HL-60 (cell line): ENCODE data around the gene TMEM61.
"Not testable (repeated sequence)": the region's sequence is repeated elsewhere in the genome, so short reads cannot be mapped to it uniquely, and the experiment has no call there.

ENCODE experiments used
- DNase-seq, 2 experiments: peaks; one replicate each; pipeline ENCODE4 v3.0.0-alpha.2; 2010 to 2020; ENCODE audit warnings: low read depth in 1 of 2, low spot score in 1 of 2
- H3K27ac ChIP-seq: fragments of 250-450 bp; sonication (Bioruptor Pico); replicated peaks from 2 replicates; pipeline ENCODE4 v1.5.1; 2020; ENCODE audit warnings: mild to moderate bottlenecking, moderate library complexity
- H3K27me3 ChIP-seq: fragments of 250-450 bp; sonication (Bioruptor Pico); 2 replicates; pipeline ENCODE4 v1.5.1; 2021; ENCODE audit warnings: mild to moderate bottlenecking, moderate library complexity; ENCODE audit not compliant: insufficient read depth, poor library complexity, severe bottlenecking
- H3K4me3 ChIP-seq: replicated peaks from 2 replicates; pipeline ENCODE4 v1.5.1; 2011; ENCODE audit warnings: mild to moderate bottlenecking, control low read depth, low read length; ENCODE audit not compliant: insufficient read depth
- CTCF ChIP-seq: IDR thresholded peaks from one replicate; pipeline ENCODE4 v1.5.1; 2011; ENCODE audit warnings: low read length, control low read depth, inconsistent platforms; ENCODE audit not compliant: insufficient read depth
- GABPA ChIP-seq: IDR thresholded peaks from 2 replicates; pipeline ENCODE4 v1.6.1; 2012; ENCODE audit warnings: low read depth
- POLR2AphosphoS5 ChIP-seq: IDR thresholded peaks from 2 replicates; pipeline ENCODE4 v1.6.1; 2012; ENCODE audit warnings: low read depth
- REST ChIP-seq: IDR thresholded peaks from 2 replicates; pipeline ENCODE4 v1.6.1; 2012; ENCODE audit warnings: low read depth; ENCODE audit not compliant: insufficient replicate concordance
- SPI1 ChIP-seq: IDR thresholded peaks from 2 replicates; pipeline ENCODE4 v1.6.1; 2012; ENCODE audit warnings: low read depth, mild to moderate bottlenecking, borderline replicate concordance
- long read RNA-seq: library from polyadenylated mRNA; unstranded; transcript quantifications from one replicate; pipeline ENCODE4 v2.0.0, GENCODE V29; 2020

Gene TMEM61
- long read RNA-seq: 0 reads

GRCh38 chr1:54980528-54981241, at the start of gene TMEM61:
TMEM61 (plus strand) TSS chr1:54980628; CDS start chr1:54981066, 438 bp downstream.
- DNase-seq: no peak
- H3K27me3 ChIP-seq: peaks cover 16% of the 10 kb centered on the region
- H3K27ac ChIP-seq: no peak within 1 kb of the TSS
- H3K4me3 ChIP-seq: no peak within 1 kb of the TSS
- no peak for TF ChIP-seq SPI1
- TF ChIP-seq POLR2AphosphoS5: no peak

- Histone ChIP-seq H3K27ac (no peak overlapping the region), H3K27me3 (no peaks in the 10 kb centered on the region), H3K4me3 (no peak overlapping the region)
- DNase-seq: no peak
- TF ChIP-seq POLR2AphosphoS5 (no peak), REST (no peak), SPI1 (no peak), CTCF (no peak)
Observed at GRCh38 chr1:54931275-54931840, 49.1 kb upstream of the TMEM61 start.

GRCh38 chr1:54934081-54934480, 46.3 kb upstream of the TMEM61 start:
- H3K27me3 ChIP-seq: peaks cover 10% of the 10 kb centered on the region
- H3K27ac ChIP-seq, H3K4me3 ChIP-seq, DNase-seq: not testable (repeated sequence)

- no peak for DNase-seq
- no peak overlapping the region for H3K4me3 ChIP-seq
- TF ChIP-seq SPI1: no peak
- TF ChIP-seq GABPA: no peak
- H3K27ac ChIP-seq: no peak overlapping the region
- peaks cover 10% of the 10 kb centered on the region for H3K27me3 ChIP-seq
Observed at GRCh38 chr1:54934869-54935268, 45.6 kb upstream of the TMEM61 start.

- TF ChIP-seq REST (no peak), GABPA (no peak), CTCF (no peak), POLR2AphosphoS5 (no peak), SPI1 (no peak)
- Histone ChIP-seq H3K27me3 (peaks cover 10% of the 10 kb centered on the region), H3K27ac (no peak overlapping the region)
Observed at GRCh38 chr1:54936791-54937190, 43.6 kb upstream of the TMEM61 start.

More at GRCh38 chr1:54936791-54937190, 43.6 kb upstream of the TMEM61 start:
- no peak overlapping the region for H3K4me3 ChIP-seq
- DNase-seq: no peak
